Endothelial cell of umbilical vein (primary cell): Measurements from ENCODE around the gene CD79B. TPM values are rescaled to one million over a fixed set of nuclear protein-coding genes. Genes with fewer than 3 reads are reported as not detected.

Source experiments
- BruUV-seq: library from RNA; stranded (reverse); fragments of 400-500 nt; replicated peaks from 2 replicates; lab custom pipeline; 2021; lab: Mats Ljungman, UMichigan
- CTCF ChIA-PET: fragments of 300-600, 350-600 bp; sonication (Branson Sonifier 250); formaldehyde crosslinking; loops from one replicate; lab custom pipeline; 2021; ENCODE audit warnings: antibody characterized with exemption, inconsistent platforms; lab: Charles Lee
- POLR2A ChIA-PET: fragments of 300-600, 350-600 bp; sonication (Branson Sonifier 250); formaldehyde crosslinking; loops from one replicate; lab custom pipeline; 2021; ENCODE audit warnings: antibody characterized with exemption, inconsistent platforms; lab: Charles Lee
- DNase-seq: peaks from one replicate; pipeline ENCODE4 v3.0.0-alpha.2; 2011; ENCODE audit warnings: low read depth, low spot score
- FAIRE-seq: peaks from 2 replicates; lab custom pipeline; 2011; peaks lifted over from hg19 to GRCh38; lab: Jason Lieb, UNC
- H2AFZ ChIP-seq: 2 replicates; pipeline ENCODE4 v1.6.0; 2012; ENCODE audit warnings: low read depth, low read length, control low read depth, inconsistent platforms
- H3K27ac ChIP-seq: 2 replicates; pipeline ENCODE4 v1.5.1; 2011; ENCODE audit warnings: low read depth, mild to moderate bottlenecking, control low read depth, low read length, moderate library complexity; ENCODE audit not compliant: insufficient read depth
- H3K27me3 ChIP-seq, 2 experiments: 2 replicates each; pipeline versions ENCODE4 v1.6.0 to v1.6.1; 2011; ENCODE audit warnings: low read length in 2 of 2, mixed read lengths in 1 of 2; ENCODE audit not compliant: control insufficient read depth in 2 of 2, insufficient read depth in 2 of 2
- H3K36me3 ChIP-seq, 2 experiments: 2 replicates in 1 of 2; 3 replicates in 1 of 2; pipeline ENCODE4 v1.5.1; 2011; ENCODE audit warnings: low read length in 2 of 2, mild to moderate bottlenecking in 1 of 2, moderate library complexity in 1 of 2; ENCODE audit not compliant: control insufficient read depth in 2 of 2, insufficient read depth in 2 of 2; ENCODE audit errors: extremely low read depth in 1 of 2
- H3K4me1 ChIP-seq: 3 replicates; pipeline ENCODE4 v1.5.1; 2011; ENCODE audit warnings: mild to moderate bottlenecking, low read length; ENCODE audit not compliant: control insufficient read depth, insufficient read depth; ENCODE audit errors: extremely low read depth
- H3K4me2 ChIP-seq: 2 replicates; pipeline ENCODE4 v1.6.1; 2011; ENCODE audit warnings: low read length, control low read depth, mixed read lengths; ENCODE audit not compliant: insufficient read depth
- H3K4me3 ChIP-seq, 3 experiments: fragments of 200-600 bp in 1 of 3; sonication (generic), shearing (Covaris generic) in 1 of 3; replicated peaks in 1 of 3; 2 replicates each; pipeline ENCODE4 v1.5.1; 2011 to 2016; ENCODE audit warnings: control low read depth in 3 of 3, low read length in 3 of 3, mild to moderate bottlenecking in 2 of 3, inconsistent platforms in 1 of 3, low read depth in 1 of 3, moderate library complexity in 1 of 3; ENCODE audit not compliant: insufficient read depth in 1 of 3
- H3K79me2 ChIP-seq: 2 replicates; pipeline ENCODE4 v1.6.0; 2012; ENCODE audit warnings: low read length, inconsistent platforms; ENCODE audit not compliant: control insufficient read depth, insufficient read depth
- H3K9ac ChIP-seq: replicated peaks from 2 replicates; pipeline ENCODE3; 2011; ENCODE audit warnings: low read length, control low read depth; ENCODE audit not compliant: insufficient read depth; ENCODE audit errors: extremely low read depth
- H3K9me1 ChIP-seq: replicated peaks from 3 replicates; pipeline ENCODE4 v1.6.0; 2011; ENCODE audit warnings: mild to moderate bottlenecking, low read length; ENCODE audit not compliant: control insufficient read depth, insufficient read depth; ENCODE audit errors: extremely low read depth
- H3K9me3 ChIP-seq: replicated peaks from 2 replicates; pipeline ENCODE4 v1.5.1; 2012; ENCODE audit warnings: low read length, inconsistent platforms; ENCODE audit not compliant: control insufficient read depth, insufficient read depth
- H4K20me1 ChIP-seq: replicated peaks from 2 replicates; pipeline ENCODE3; 2011; ENCODE audit warnings: mild to moderate bottlenecking, low read length; ENCODE audit not compliant: control insufficient read depth, insufficient read depth; ENCODE audit errors: extremely low read depth
- CTCF ChIP-seq, 2 donors: IDR thresholded peaks; 1 replicate in 1 of 2; 2 replicates in 1 of 2; pipeline ENCODE4 v1.5.1; 2011; ENCODE audit warnings: low read length in 2 of 2, mild to moderate bottlenecking in 2 of 2, moderate library complexity in 2 of 2, control low read depth in 1 of 2, inconsistent platforms in 1 of 2, low read depth in 1 of 2; ENCODE audit not compliant: insufficient read depth in 1 of 2; ENCODE audit errors: extremely low read depth in 1 of 2
- EZH2 ChIP-seq: IDR thresholded peaks from 2 replicates; pipeline ENCODE4 v1.6.1; 2012; ENCODE audit warnings: borderline replicate concordance, low read depth, mild to moderate bottlenecking, moderate library complexity, low read length, inconsistent platforms; ENCODE audit not compliant: severe bottlenecking
- FOS ChIP-seq: IDR thresholded peaks from 2 replicates; pipeline ENCODE4 v1.6.1; 2011; ENCODE audit warnings: mild to moderate bottlenecking, low read length, moderate library complexity, borderline replicate concordance; ENCODE audit not compliant: insufficient read depth
- GATA2 ChIP-seq: IDR thresholded peaks from 2 replicates; pipeline ENCODE4 v1.7.0; 2011; ENCODE audit warnings: low read depth, mild to moderate bottlenecking, moderate library complexity, mixed read lengths, low read length; ENCODE audit not compliant: insufficient read length, insufficient read depth
- JUN ChIP-seq: IDR thresholded peaks from 2 replicates; pipeline ENCODE4 v1.6.1; 2011; ENCODE audit warnings: borderline replicate concordance, low read depth; ENCODE audit not compliant: insufficient read length, insufficient read depth
- MAX ChIP-seq: IDR thresholded peaks from 2 replicates; pipeline ENCODE4 v1.6.1; 2011; ENCODE audit not compliant: insufficient read depth, insufficient read length
- MYC ChIP-seq: IDR thresholded peaks from one replicate; pipeline ENCODE4 v1.6.1; 2011; ENCODE audit warnings: mild to moderate bottlenecking, low read depth, low read length
- POLR2A ChIP-seq: IDR thresholded peaks from 2 replicates; pipeline ENCODE4 v1.6.1; 2012; ENCODE audit warnings: low read depth, mild to moderate bottlenecking, control low read depth, low read length
- POLR2AphosphoS5 ChIP-seq: IDR thresholded peaks from 2 replicates; pipeline ENCODE4 v1.6.1; 2012; ENCODE audit warnings: low read depth, mild to moderate bottlenecking, control low read depth, low read length, moderate library complexity; ENCODE audit not compliant: insufficient read depth
- dilution Hi-C: fragments of 300-500 bp; cut with MboI; formaldehyde crosslinking; loops from one replicate; pipeline ENCODE4 v1.15.0; 2019; ENCODE audit warnings: low sequenced_read_pairs; ENCODE audit not compliant: extremely low pct_ligation_motif_present
- intact Hi-C: fragments of 100-400 bp; cut with micrococcal nuclease; formaldehyde crosslinking; loops from one replicate; pipeline ENCODE4 v1.10.0; 2022
- polyA plus RNA-seq, 4 experiments: library from polyadenylated mRNA; depleted of rRNA in 3 of 4; stranded (reverse) in 3 of 4; unstranded in 1 of 4; fragments of >200 nt; gene quantifications; 2 replicates each; pipeline versions ENCODE4 v1.2.1 to v1.2.3, GENCODE V29; 2011 to 2012; ENCODE audit warnings: missing spikeins in 1 of 4
- total RNA-seq: library from RNA; stranded (reverse); gene quantifications from 2 replicates; pipeline ENCODE4 v1.2.3, GENCODE V29; 2021

The CD79B gene
- total and polyA plus RNA-seq, 2 donors (not counting 3 experiments of a cell fraction or from before 2014, with no cell fraction given) = 2.1 to 3.9 TPM

DNA sequence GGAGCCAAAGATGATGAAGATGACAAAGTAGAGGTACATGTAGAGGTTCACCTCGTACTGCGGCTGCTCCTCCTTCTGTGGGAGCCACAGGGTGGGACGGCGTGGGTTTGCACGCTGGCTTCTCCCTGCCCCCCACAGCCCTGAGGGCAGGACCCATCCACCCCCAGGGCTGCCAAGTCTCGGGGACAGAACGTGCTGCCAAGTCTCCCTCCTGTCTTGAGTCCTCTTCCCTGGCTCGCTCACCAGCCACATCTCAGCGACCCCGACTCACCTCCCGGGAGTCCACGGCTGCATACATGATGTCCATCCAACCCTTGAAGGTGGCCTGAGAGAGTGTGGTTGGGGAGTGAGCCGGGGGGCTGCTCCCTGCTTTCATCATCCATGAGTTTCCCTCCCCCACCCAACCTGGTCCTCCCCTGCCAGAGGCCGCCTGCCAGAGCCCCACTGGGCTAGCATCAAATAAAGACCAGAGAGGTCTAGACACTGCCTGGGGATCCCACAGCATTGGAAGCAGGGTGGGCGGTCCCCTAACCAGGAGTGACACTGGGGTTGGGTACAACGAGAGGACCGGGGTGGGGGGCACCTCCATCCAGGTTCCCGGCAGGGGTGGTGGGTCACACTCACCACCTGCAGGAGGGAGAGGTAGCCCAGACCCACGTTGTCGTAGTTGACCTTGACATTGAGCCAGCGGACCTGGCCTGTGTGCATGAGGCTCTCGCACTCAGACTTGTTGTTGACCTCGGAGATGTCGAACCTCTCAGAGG lies 12.8 kb upstream of the CD79B start:
- intact Hi-C loops (no loop called here), dilution Hi-C loops (no loop called here)
- DNase-seq = no peak
- ChIA-PET CTCF (interaction anchor here (1.5 to 3.0 kb wide), 5 partner anchors 12 to 75 kb away, joined by 7 to 108 read pairs (median 39); partner anchors contain the start of genes GH1 and ICAM2), POLR2A (no interaction called here)
- no peak for TF ChIP-seq MYC
- TF ChIP-seq POLR2A = no peak
- TF ChIP-seq GATA2 = no peak
- no peak for TF ChIP-seq EZH2
- no peak for TF ChIP-seq JUN
- no peak for TF ChIP-seq MAX
- TF ChIP-seq CTCF (IDR thresholded peaks at IDR 0.05; ENCODE audit: extremely low read depth in 1 of 2, insufficient read depth in 1 of 2, low read depth in 1 of 2, low read length in 2 of 2) = no peak
- TF ChIP-seq FOS = no peak
- TF ChIP-seq POLR2AphosphoS5 = no peak
- H3K79me2 ChIP-seq = no peaks in the 10 kb centered on the region
- H3K36me3 ChIP-seq = no peaks in the 10 kb centered on the region
- H3K4me3 ChIP-seq = no peak overlapping the region
- no peak overlapping the region for H2AFZ ChIP-seq
- no peak overlapping the region for H3K4me2 ChIP-seq
- H3K9me1 ChIP-seq = no peaks in the 10 kb centered on the region
- no peaks in the 10 kb centered on the region for H4K20me1 ChIP-seq
- H3K9ac ChIP-seq = no peak overlapping the region
- no peaks in the 10 kb centered on the region for H3K27me3 ChIP-seq
- no peak for FAIRE-seq
- no TSS peak for BruUV-seq
- H3K9me3 ChIP-seq = no peaks in the 10 kb centered on the region
- no peaks in the 10 kb centered on the region for H3K4me1 ChIP-seq
- H3K27ac ChIP-seq = no peak overlapping the region
